ENCODE measurements around the gene CRIP3.

CRIP3 gene

GRCh38 chr6:43290905-43291355, 17.7 kb downstream of the CRIP3 start:
- Mint-ChIP-seq H3K27me3 (peaks cover 17 to 26% of the 10 kb centered on the region in 2 donors), H3K27ac (no peak overlapping the region), H3K36me3 (ENCODE audit: insufficient read depth) (no peaks in the 10 kb centered on the region), H3K4me1 (ENCODE audit: low read depth in 2 of 2) (no peaks in the 10 kb centered on the region), H3K9me3 (no peaks in the 10 kb centered on the region), H3K4me3 (no peak overlapping the region)
- DNase-seq (no peak), ATAC-seq (replicated peaks) (no peak)

- H3K9me3 Mint-ChIP-seq, result no peaks in the 10 kb centered on the region
- H3K4me1 Mint-ChIP-seq (ENCODE audit: low read depth in 2 of 2), result peaks cover 0 to 4% of the 10 kb centered on the region in 2 donors
- no peak overlapping the region for H3K27ac Mint-ChIP-seq
- DNase-seq, result no peak
- ATAC-seq (replicated peaks), result no peak
- H3K36me3 Mint-ChIP-seq (ENCODE audit: insufficient read depth), result no peaks in the 10 kb centered on the region
- peaks cover 22 to 31% of the 10 kb centered on the region in 2 donors for H3K27me3 Mint-ChIP-seq
- no peak overlapping the region for H3K4me3 Mint-ChIP-seq
These were observed 18.2 kb downstream of the CRIP3 start for GRCh38 chr6:43290339-43290904.

GRCh38 chr6:43287717-43288679, 20.6 kb downstream of the CRIP3 start:
- no peak overlapping the region for H3K4me3 Mint-ChIP-seq
- H3K4me1 Mint-ChIP-seq (ENCODE audit: low read depth in 2 of 2), result peaks cover 0 to 4% of the 10 kb centered on the region in 2 donors
- no peak for ATAC-seq (replicated peaks)

GRCh38 chr6:43286980-43287716, 21.5 kb downstream of the CRIP3 start:
- Mint-ChIP-seq H3K27me3 (peaks cover 28 to 55% of the 10 kb centered on the region in 2 donors), H3K4me1 (ENCODE audit: low read depth in 2 of 2) (peaks cover 0 to 5% of the 10 kb centered on the region in 2 donors), H3K4me3 (no peak overlapping the region), H3K27ac (no peak overlapping the region), H3K9me3 (no peaks in the 10 kb centered on the region), H3K36me3 (ENCODE audit: insufficient read depth) (no peaks in the 10 kb centered on the region)
- ATAC-seq (replicated peaks) (no peak), DNase-seq (no peak)

More at GRCh38 chr6:43287717-43288679, 20.6 kb downstream of the CRIP3 start:
- Mint-ChIP-seq H3K27me3 (peaks cover 23 to 47% of the 10 kb centered on the region in 2 donors), H3K27ac (no peak overlapping the region), H3K36me3 (ENCODE audit: insufficient read depth) (no peaks in the 10 kb centered on the region), H3K9me3 (no peaks in the 10 kb centered on the region)
- DNase-seq, result no peak

- no peak for DNase-seq
- Mint-ChIP-seq H3K36me3 (ENCODE audit: insufficient read depth) (no peaks in the 10 kb centered on the region), H3K27ac (no peak overlapping the region), H3K4me1 (ENCODE audit: low read depth in 2 of 2) (peaks cover 0 to 8% of the 10 kb centered on the region in 2 donors), H3K27me3 (peaks cover 33 to 62% of the 10 kb centered on the region in 2 donors), H3K4me3 (no peak overlapping the region), H3K9me3 (no peaks in the 10 kb centered on the region)
- no peak for ATAC-seq (replicated peaks)
These were observed 22.1 kb downstream of the CRIP3 start for GRCh38 chr6:43286456-43286979.

GRCh38 chr6:43285832-43286231, 22.8 kb downstream of the CRIP3 start:
- DNase-seq, result no peak
- Mint-ChIP-seq H3K27ac (no peak overlapping the region), H3K9me3 (no peaks in the 10 kb centered on the region), H3K36me3 (ENCODE audit: insufficient read depth) (no peaks in the 10 kb centered on the region), H3K4me3 (no peak overlapping the region), H3K27me3 (peaks cover 35 to 68% of the 10 kb centered on the region in 2 donors), H3K4me1 (ENCODE audit: low read depth in 2 of 2) (peaks cover 0 to 8% of the 10 kb centered on the region in 2 donors)
- no peak for ATAC-seq (replicated peaks)

GRCh38 chr6:43284991-43285781, 23.4 kb downstream of the CRIP3 start:
- peaks cover 0 to 8% of the 10 kb centered on the region in 2 donors for H3K4me1 Mint-ChIP-seq (ENCODE audit: low read depth in 2 of 2)
- no peaks in the 10 kb centered on the region for H3K36me3 Mint-ChIP-seq (ENCODE audit: insufficient read depth)
- no peaks in the 10 kb centered on the region for H3K9me3 Mint-ChIP-seq
- ATAC-seq (replicated peaks), result no peak
- peaks cover 40 to 75% of the 10 kb centered on the region in 2 donors for H3K27me3 Mint-ChIP-seq
- DNase-seq, result no peak
- H3K27ac Mint-ChIP-seq, result no peak overlapping the region
- H3K4me3 Mint-ChIP-seq, result no peak overlapping the region

- ATAC-seq (replicated peaks), result no peak
- H3K27ac Mint-ChIP-seq, result no peak overlapping the region
- H3K27me3 Mint-ChIP-seq, result peaks cover 40 to 81% of the 10 kb centered on the region in 2 donors
- no peak overlapping the region for H3K4me3 Mint-ChIP-seq
- H3K4me1 Mint-ChIP-seq (ENCODE audit: low read depth in 2 of 2), result peaks cover 0 to 8% of the 10 kb centered on the region in 2 donors
- no peaks in the 10 kb centered on the region for H3K36me3 Mint-ChIP-seq (ENCODE audit: insufficient read depth)
- DNase-seq, result no peak
- no peaks in the 10 kb centered on the region for H3K9me3 Mint-ChIP-seq
These were observed 24.7 kb downstream of the CRIP3 start for GRCh38 chr6:43283905-43284304.

GRCh38 chr6:43283514-43283901, 25.1 kb downstream of the CRIP3 start:
- DNase-seq, result no peak
- Mint-ChIP-seq H3K27ac (no peak overlapping the region), H3K27me3 (peaks cover 42 to 84% of the 10 kb centered on the region in 2 donors), H3K36me3 (ENCODE audit: insufficient read depth) (no peaks in the 10 kb centered on the region), H3K9me3 (no peaks in the 10 kb centered on the region), H3K4me1 (ENCODE audit: low read depth in 2 of 2) (peaks cover 2 to 9% of the 10 kb centered on the region in 2 donors), H3K4me3 (no peak overlapping the region)
- ATAC-seq (replicated peaks), result no peak

- H3K27me3 Mint-ChIP-seq, result peaks cover 42 to 84% of the 10 kb centered on the region in 2 donors
- H3K9me3 Mint-ChIP-seq, result no peaks in the 10 kb centered on the region
- DNase-seq, result no peak
- no peak overlapping the region for H3K4me3 Mint-ChIP-seq
- ATAC-seq (replicated peaks), result no peak
- H3K4me1 Mint-ChIP-seq (ENCODE audit: low read depth in 2 of 2), result peaks cover 4 to 10% of the 10 kb centered on the region in 2 donors
- no peaks in the 10 kb centered on the region for H3K36me3 Mint-ChIP-seq (ENCODE audit: insufficient read depth)
- H3K27ac Mint-ChIP-seq, result no peak overlapping the region
These were observed 25.8 kb downstream of the CRIP3 start for GRCh38 chr6:43282636-43283513.

GRCh38 chr6:43282060-43282459, 26.6 kb downstream of the CRIP3 start:
- H3K36me3 Mint-ChIP-seq (ENCODE audit: insufficient read depth), result no peaks in the 10 kb centered on the region
- ATAC-seq (replicated peaks) (no peak), DNase-seq (no peak)
- H3K27ac Mint-ChIP-seq, result no peak overlapping the region
- no peak overlapping the region for H3K4me3 Mint-ChIP-seq
- H3K9me3 Mint-ChIP-seq, result no peaks in the 10 kb centered on the region
- peaks cover 41 to 84% of the 10 kb centered on the region in 2 donors for H3K27me3 Mint-ChIP-seq
- H3K4me1 Mint-ChIP-seq (ENCODE audit: low read depth in 2 of 2), result peaks cover 6 to 10% of the 10 kb centered on the region in 2 donors

GRCh38 chr6:43280234-43280633, 28.4 kb downstream of the CRIP3 start:
- H3K27ac Mint-ChIP-seq, result no peak overlapping the region
- peaks cover 38 to 82% of the 10 kb centered on the region in 2 donors for H3K27me3 Mint-ChIP-seq
- ATAC-seq (replicated peaks) (no peak), DNase-seq (no peak)
- H3K4me1 Mint-ChIP-seq (ENCODE audit: low read depth in 2 of 2), result peaks cover 10 to 13% of the 10 kb centered on the region in 2 donors
- no peaks in the 10 kb centered on the region for H3K9me3 Mint-ChIP-seq
- H3K36me3 Mint-ChIP-seq (ENCODE audit: insufficient read depth), result no peaks in the 10 kb centered on the region
- no peak overlapping the region for H3K4me3 Mint-ChIP-seq

Data from effector memory CD8-positive, alpha-beta T cell (primary cell).